ENCODE measurements around the gene CNTNAP4.

GRCh38 chr16:76573281-76573680 lies 296.1 kb downstream of the CNTNAP4 start:
- TF ChIP-seq EP300 (IDR thresholded peaks at IDR 0.05; ENCODE audit: borderline replicate concordance in 1 of 2, control insufficient read depth in 1 of 2, low read depth in 2 of 2, low read length in 2 of 2) (no peak), TCF3 (IDR thresholded peaks at IDR 0.05; ENCODE audit: borderline replicate concordance, insufficient read depth, low read depth, low read length) (no peak), CTCF (IDR thresholded peaks at IDR 0.05 in 2 of 3, conservative IDR thresholded peaks at IDR 0.05 in 1 of 3; ENCODE audit: control insufficient read depth in 2 of 3, extremely low read depth in 1 of 3, insufficient read depth in 1 of 3, low read depth in 3 of 3, low read length in 3 of 3) (no peak), USF2 (IDR thresholded peaks at IDR 0.05; ENCODE audit: borderline replicate concordance, low read depth, low read length) (no peak), RAD51 (IDR thresholded peaks at IDR 0.05) (no peak), RFX5 (IDR thresholded peaks at IDR 0.05; ENCODE audit: low read depth, low read length) (no peak), BCL11A (IDR thresholded peaks at IDR 0.05; ENCODE audit: low read depth, low read length) (no peak), YY1 (IDR thresholded peaks at IDR 0.05; ENCODE audit: low read depth, low read length) (no peak)

Measured in GM12878 (cell line).